HepG2 (cell line): ENCODE measurements around the gene TUBGCP6. TPM values are rescaled to one million over a fixed set of nuclear protein-coding genes. Genes with fewer than 3 reads are reported as not detected.
A peak's percentile ranks its signal among the peaks of the same experiment; 100 is the strongest.

Experiments used
- ATAC-seq: fragments of 200-7000 bp; cut with Tn5 transposase; 3 replicates; pipeline ENCODE4 v1.9.1; 2020; ENCODE audit warnings: mild to moderate bottlenecking, moderate library complexity
- BruUV-seq: library from RNA; stranded (reverse); fragments of 400-500 nt; replicated peaks from 2 replicates; lab custom pipeline; 2021; lab: Mats Ljungman, UMichigan
- CTCF ChIA-PET: fragments of 300-600 bp; formaldehyde crosslinking; extraction: SDS; loops from one replicate; lab custom pipeline; 2021; ENCODE audit warnings: low total read pairs, inconsistent platforms, low intra/inter-chr PET ratio; lab: Yijun Ruan, JAX
- POLR2A ChIA-PET: fragments of 350-600 bp; sonication (Branson Sonifier 250); formaldehyde crosslinking; loops from one replicate; lab custom pipeline; 2020; ENCODE audit warnings: antibody characterized with exemption, inconsistent platforms; lab: Yijun Ruan, JAX
- DNase-seq: peaks from one replicate; pipeline ENCODE4 v3.0.0-alpha.2; 2015; ENCODE audit warnings: low spot score
- FAIRE-seq: peaks from 3 replicates; lab custom pipeline; 2011; peaks lifted over from hg19 to GRCh38; lab: Jason Lieb, UNC
- H2AFZ ChIP-seq: one replicate; pipeline ENCODE4 v1.6.1; 2011; ENCODE audit warnings: low read length, inconsistent platforms
- H3K27ac ChIP-seq: fragments of 300-600 bp; 3 replicates; pipeline ENCODE4 v1.8.0; 2011; ENCODE audit warnings: mixed run types, mild to moderate bottlenecking, mixed read lengths, low read length, inconsistent platforms; ENCODE audit not compliant: insufficient read depth; ENCODE audit errors: extremely low read length
- H3K27me3 ChIP-seq, 2 experiments: fragments of 200-600 bp in 1 of 2; 2 replicates in 1 of 2; 3 replicates in 1 of 2; pipeline versions ENCODE4 v1.6.0 to v1.8.0; 2011; ENCODE audit warnings: low read length in 2 of 2, mild to moderate bottlenecking in 2 of 2, moderate library complexity in 2 of 2, inconsistent platforms in 1 of 2; ENCODE audit not compliant: insufficient read depth in 2 of 2, control insufficient read depth in 1 of 2
- H3K36me3 ChIP-seq, 2 experiments: fragments of 200-600 bp in 1 of 2; replicated peaks in 1 of 2; 2 replicates in 1 of 2; 3 replicates in 1 of 2; pipeline versions ENCODE4 v1.5.1 to v1.8.0; 2011; ENCODE audit warnings: low read length in 2 of 2, inconsistent platforms in 1 of 2; ENCODE audit not compliant: insufficient read depth in 2 of 2, control insufficient read depth in 1 of 2
- H3K4me1 ChIP-seq: 2 replicates; pipeline ENCODE4 v1.5.1; 2012; ENCODE audit warnings: low read length, inconsistent platforms; ENCODE audit not compliant: insufficient read depth
- H3K4me2 ChIP-seq: 2 replicates; pipeline ENCODE4 v1.6.0; 2011; ENCODE audit warnings: low read depth, low read length, inconsistent platforms
- H3K4me3 ChIP-seq, 3 experiments: fragments of 200-600 bp in 1 of 3; sonication (generic), shearing (Covaris generic) in 1 of 3; replicated peaks in 1 of 3; 2 replicates each; pipeline ENCODE4 v1.5.1; 2011 to 2016; ENCODE audit warnings: low read length in 3 of 3, inconsistent platforms in 2 of 3, low read depth in 2 of 3, mild to moderate bottlenecking in 2 of 3, control low read depth in 1 of 3, mixed read lengths in 1 of 3; ENCODE audit not compliant: insufficient read depth in 1 of 3
- H3K79me2 ChIP-seq: one replicate; pipeline ENCODE4 v1.6.1; 2011; ENCODE audit warnings: low read length, inconsistent platforms; ENCODE audit not compliant: insufficient read depth
- H3K9ac ChIP-seq: 2 replicates; pipeline ENCODE4 v1.6.0; 2011; ENCODE audit warnings: mild to moderate bottlenecking, low read depth, low read length, inconsistent platforms; ENCODE audit not compliant: insufficient read depth
- H3K9me3 ChIP-seq: 2 replicates; pipeline ENCODE4 v1.5.1; 2012; ENCODE audit warnings: mild to moderate bottlenecking, low read length
- H4K20me1 ChIP-seq: 2 replicates; pipeline ENCODE4 v1.6.0; 2011; ENCODE audit warnings: inconsistent platforms, mild to moderate bottlenecking, low read length, moderate library complexity; ENCODE audit not compliant: insufficient read depth
- DMAP1 ChIP-seq: IDR thresholded peaks from 2 replicates; pipeline ENCODE4 v1.6.1; 2016
- MAFF ChIP-seq: IDR thresholded peaks from 2 replicates; pipeline ENCODE4 v1.6.1; 2011; ENCODE audit warnings: low read depth, low read length, improper control_type of control experiment
- PAF1 ChIP-seq: IDR thresholded peaks from 2 replicates; pipeline ENCODE4 v1.6.1; 2016; ENCODE audit warnings: missing genetic modification reagents, missing compliant biosample characterization
- PRPF4 ChIP-seq: fragments of 200-400 bp; formaldehyde crosslinking; IDR thresholded peaks from 2 replicates; pipeline ENCODE4 v1.6.1; 2016; ENCODE audit warnings: low read length, low read depth; ENCODE audit not compliant: poor library complexity, severe bottlenecking
- SRSF1 ChIP-seq: fragments of 200-400 bp; formaldehyde crosslinking; optimal IDR thresholded peaks from 2 replicates; pipeline ENCODE3; 2017; ENCODE audit warnings: mild to moderate bottlenecking, low read depth, low read length, moderate library complexity
- ZNF256 ChIP-seq: sonication (generic); formaldehyde crosslinking; conservative IDR thresholded peaks from 2 replicates; pipeline ENCODE4 v1.4.0; 2020; ENCODE audit warnings: missing genetic modification reagents
- WGBS: methylation state at CpG from one replicate; pipeline ENCODE4 v1.1.6; 2017; ENCODE audit warnings: low lambda C conversion rate; 5-methylcytosine and 5-hydroxymethylcytosine counted together
- in situ Hi-C: cut with HindIII; loops from 2 replicates; pipeline ENCODE4 v1.10.0; 2017; ENCODE audit warnings: low pct_unique_long_range_greater_than_20kb; ENCODE audit not compliant: extremely low pct_ligation_motif_present
- intact Hi-C: fragments of 100-400 bp; cut with micrococcal nuclease; formaldehyde crosslinking; loops from one replicate; pipeline ENCODE4 v1.10.0; 2022; ENCODE audit not compliant: unreplicated experiment
- polyA plus RNA-seq, 8 experiments: library from polyadenylated mRNA; depleted of rRNA in 3 of 8; stranded (reverse) in 7 of 8; unstranded in 1 of 8; fragments of >200 nt; fragmentation: Illumina TruSeq in 4 of 8; extraction: Trizol in 4 of 8; gene quantifications; 2 replicates each; pipeline versions ENCODE4 v1.2.1 to v1.2.3, GENCODE V29; 2011 to 2016; ENCODE audit warnings: low read depth in 4 of 8, missing spikeins in 1 of 8, mixed read lengths in 1 of 8; ENCODE audit not compliant: insufficient read depth in 1 of 8
- total RNA-seq, 5 experiments: library from RNA; depleted of rRNA; stranded (reverse); fragments of >200 nt; fragmentation: Illumina TruSeq; extraction: Trizol; gene quantifications; 2 replicates each; pipeline ENCODE4 v1.2.3, GENCODE V29; 2016; ENCODE audit warnings: low read depth in 1 of 5
- TF ChIP-seq, protein P1 (sequence below): sonication (generic); formaldehyde crosslinking; IDR thresholded peaks from one replicate; pipeline ENCODE4 v1.5.1; 2020; ENCODE audit warnings: mild to moderate bottlenecking, missing genetic modification reagents; ENCODE audit errors: not compliant biosample characterization
- TF ChIP-seq, protein P2 (sequence below): sonication (generic); formaldehyde crosslinking; IDR thresholded peaks from 2 replicates; pipeline ENCODE4 v1.5.1; 2020; ENCODE audit warnings: mild to moderate bottlenecking, missing genetic modification reagents, moderate library complexity
- TF ChIP-seq, protein P3 (sequence below): sonication (generic); formaldehyde crosslinking; IDR thresholded peaks from 2 replicates; pipeline ENCODE4 v1.9.0; 2022; ENCODE audit warnings: low read depth, missing genetic modification reagents
- TF ChIP-seq, protein P4 (sequence below): sonication (generic); formaldehyde crosslinking; IDR thresholded peaks from 2 replicates; pipeline ENCODE4 v1.8.0; 2022; ENCODE audit warnings: mild to moderate bottlenecking, missing genetic modification reagents, moderate library complexity

TUBGCP6 gene
- total and polyA plus RNA-seq, 2 of the 13 experiments (the other 11 are each of a cell fraction or from before 2014, with no cell fraction given) = 14.6 to 15.7 TPM

DNA sequence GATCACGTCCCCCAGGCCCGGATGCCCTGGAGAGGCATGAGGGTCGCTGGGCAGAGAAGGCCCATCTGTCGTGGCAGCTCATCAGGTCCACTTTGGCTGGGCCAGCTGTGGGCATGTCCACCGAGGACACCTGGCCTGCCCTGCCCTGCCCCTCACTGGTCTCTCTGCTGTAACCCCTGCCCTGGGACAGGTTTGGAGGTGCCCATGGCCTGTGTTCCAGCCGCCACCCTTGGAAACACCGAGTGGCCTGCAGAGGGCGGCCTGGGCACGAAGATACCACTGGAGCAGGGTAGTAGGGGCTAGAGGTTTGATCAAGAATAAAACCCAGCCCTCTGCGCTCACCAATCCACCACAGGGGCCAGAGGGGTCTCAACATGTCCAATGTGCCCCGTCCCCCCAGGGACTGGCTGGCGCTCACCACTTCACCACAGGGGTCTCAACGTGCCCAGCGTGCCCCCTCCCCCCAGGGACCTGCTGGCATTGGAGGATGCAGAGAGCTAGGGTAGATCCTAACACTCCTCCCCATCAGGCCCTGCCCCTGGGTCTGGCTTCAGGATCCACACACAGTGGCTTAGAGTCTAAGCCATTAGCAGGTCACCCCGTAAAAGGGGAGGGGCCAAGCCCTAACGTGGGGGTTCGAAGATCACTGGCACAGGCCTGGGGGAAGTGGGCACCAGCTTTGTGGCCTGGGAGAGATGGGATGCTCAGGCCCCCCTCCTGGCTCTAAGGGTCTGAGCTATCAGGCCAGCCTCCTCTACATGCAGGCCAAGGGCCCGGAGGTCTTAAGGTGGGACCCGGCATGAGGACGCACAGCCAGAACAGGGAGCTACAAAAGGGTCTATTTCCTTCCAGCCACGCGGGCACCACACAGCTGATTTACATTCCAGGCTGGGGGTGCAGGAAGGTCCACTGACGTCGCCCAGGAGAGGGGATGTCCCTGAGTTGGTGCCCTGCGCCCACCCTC is 7.5 kb upstream of the TUBGCP6 start:
- no peaks in the 10 kb centered on the region for H3K9me3 ChIP-seq
- no peaks in the 10 kb centered on the region for H3K27me3 ChIP-seq
- intact Hi-C loops (no loop called here), in situ Hi-C loops (no loop called here)
- DNase-seq = peak; percentile 39
- peak; percentile 66 for ATAC-seq
- H4K20me1 ChIP-seq = no peaks in the 10 kb centered on the region
- 100% methylated on average over 1 of the region's 25 CpGs for WGBS
- POLR2A ChIA-PET = interaction anchor here (0.6 to 2.3 kb wide), 11 partner anchors 8 to 273 kb away, joined by 3 to 11 read pairs (median 4); partner anchors contain the start of genes MAPK12, SCO2 and TUBGCP6
- H3K79me2 ChIP-seq = peaks cover 3% of the 10 kb centered on the region
- no peak overlapping the region for H2AFZ ChIP-seq
- peaks cover 3 to 6% of the 10 kb centered on the region in 2 experiments; a peak in 3 of 5 replicates for H3K36me3 ChIP-seq
- H3K27ac ChIP-seq = no peak overlapping the region
- peaks cover 31% of the 10 kb centered on the region for H3K4me1 ChIP-seq
- CTCF ChIA-PET = interaction anchor here (1.1 to 2.0 kb wide), 7 partner anchors 19 to 246 kb away, joined by 3 to 11 read pairs (median 5); partner anchors contain the start of genes DENND6B and PPP6R2
- peak overlapping the region in 1 of 3 experiments; percentile 92; a peak in 1 of 6 replicates for H3K4me3 ChIP-seq
- no TSS peak for BruUV-seq
- peak overlapping the region; percentile 96; the same call in 1 of the 2 replicates for H3K4me2 ChIP-seq
- no peak for FAIRE-seq
- H3K9ac ChIP-seq = no peak overlapping the region
- TF ChIP-seq, protein P1, sequence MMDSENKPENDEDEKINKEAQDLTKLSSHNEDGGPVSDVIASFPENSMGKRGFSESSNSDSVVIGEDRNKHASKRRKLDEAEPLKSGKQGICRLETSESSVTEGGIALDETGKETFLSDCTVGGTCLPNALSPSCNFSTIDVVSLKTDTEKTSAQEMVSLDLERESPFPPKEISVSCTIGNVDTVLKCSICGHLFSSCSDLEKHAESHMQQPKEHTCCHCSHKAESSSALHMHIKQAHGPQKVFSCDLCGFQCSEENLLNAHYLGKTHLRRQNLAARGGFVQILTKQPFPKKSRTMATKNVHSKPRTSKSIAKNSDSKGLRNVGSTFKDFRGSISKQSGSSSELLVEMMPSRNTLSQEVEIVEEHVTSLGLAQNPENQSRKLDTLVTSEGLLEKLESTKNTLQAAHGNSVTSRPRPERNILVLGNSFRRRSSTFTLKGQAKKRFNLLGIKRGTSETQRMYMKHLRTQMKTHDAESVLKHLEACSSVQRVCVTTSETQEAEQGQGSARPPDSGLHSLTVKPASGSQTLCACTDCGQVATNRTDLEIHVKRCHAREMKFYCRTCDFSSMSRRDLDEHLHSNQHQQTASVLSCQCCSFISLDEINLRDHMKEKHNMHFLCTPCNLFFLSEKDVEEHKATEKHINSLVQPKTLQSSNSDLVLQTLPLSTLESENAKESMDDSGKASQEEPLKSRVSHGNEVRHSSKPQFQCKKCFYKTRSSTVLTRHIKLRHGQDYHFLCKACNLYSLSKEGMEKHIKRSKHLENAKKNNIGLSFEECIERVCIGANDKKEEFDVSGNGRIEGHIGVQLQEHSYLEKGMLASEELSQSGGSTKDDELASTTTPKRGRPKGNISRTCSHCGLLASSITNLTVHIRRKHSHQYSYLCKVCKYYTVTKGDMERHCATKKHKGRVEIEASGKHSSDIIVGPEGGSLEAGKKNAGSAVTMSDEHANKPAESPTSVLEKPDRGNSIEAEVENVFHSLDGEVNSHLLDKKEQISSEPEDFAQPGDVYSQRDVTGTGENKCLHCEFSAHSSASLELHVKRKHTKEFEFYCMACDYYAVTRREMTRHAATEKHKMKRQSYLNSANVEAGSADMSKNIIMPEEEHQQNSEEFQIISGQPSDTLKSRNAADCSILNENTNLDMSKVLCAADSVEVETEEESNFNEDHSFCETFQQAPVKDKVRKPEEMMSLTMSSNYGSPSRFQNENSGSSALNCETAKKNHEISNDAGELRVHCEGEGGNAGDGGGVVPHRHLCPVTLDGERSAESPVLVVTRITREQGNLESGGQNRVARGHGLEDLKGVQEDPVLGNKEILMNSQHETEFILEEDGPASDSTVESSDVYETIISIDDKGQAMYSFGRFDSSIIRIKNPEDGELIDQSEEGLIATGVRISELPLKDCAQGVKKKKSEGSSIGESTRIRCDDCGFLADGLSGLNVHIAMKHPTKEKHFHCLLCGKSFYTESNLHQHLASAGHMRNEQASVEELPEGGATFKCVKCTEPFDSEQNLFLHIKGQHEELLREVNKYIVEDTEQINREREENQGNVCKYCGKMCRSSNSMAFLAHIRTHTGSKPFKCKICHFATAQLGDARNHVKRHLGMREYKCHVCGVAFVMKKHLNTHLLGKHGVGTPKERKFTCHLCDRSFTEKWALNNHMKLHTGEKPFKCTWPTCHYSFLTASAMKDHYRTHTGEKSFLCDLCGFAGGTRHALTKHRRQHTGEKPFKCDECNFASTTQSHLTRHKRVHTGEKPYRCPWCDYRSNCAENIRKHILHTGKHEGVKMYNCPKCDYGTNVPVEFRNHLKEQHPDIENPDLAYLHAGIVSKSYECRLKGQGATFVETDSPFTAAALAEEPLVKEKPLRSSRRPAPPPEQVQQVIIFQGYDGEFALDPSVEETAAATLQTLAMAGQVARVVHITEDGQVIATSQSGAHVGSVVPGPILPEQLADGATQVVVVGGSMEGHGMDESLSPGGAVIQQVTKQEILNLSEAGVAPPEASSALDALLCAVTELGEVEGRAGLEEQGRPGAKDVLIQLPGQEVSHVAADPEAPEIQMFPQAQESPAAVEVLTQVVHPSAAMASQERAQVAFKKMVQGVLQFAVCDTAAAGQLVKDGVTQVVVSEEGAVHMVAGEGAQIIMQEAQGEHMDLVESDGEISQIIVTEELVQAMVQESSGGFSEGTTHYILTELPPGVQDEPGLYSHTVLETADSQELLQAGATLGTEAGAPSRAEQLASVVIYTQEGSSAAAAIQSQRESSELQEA (CRISPR knock-in tag) = no peak
- TF ChIP-seq PRPF4 = no peak
- TF ChIP-seq PAF1 (CRISPR knock-in tag) = no peak
- TF ChIP-seq, protein P2, sequence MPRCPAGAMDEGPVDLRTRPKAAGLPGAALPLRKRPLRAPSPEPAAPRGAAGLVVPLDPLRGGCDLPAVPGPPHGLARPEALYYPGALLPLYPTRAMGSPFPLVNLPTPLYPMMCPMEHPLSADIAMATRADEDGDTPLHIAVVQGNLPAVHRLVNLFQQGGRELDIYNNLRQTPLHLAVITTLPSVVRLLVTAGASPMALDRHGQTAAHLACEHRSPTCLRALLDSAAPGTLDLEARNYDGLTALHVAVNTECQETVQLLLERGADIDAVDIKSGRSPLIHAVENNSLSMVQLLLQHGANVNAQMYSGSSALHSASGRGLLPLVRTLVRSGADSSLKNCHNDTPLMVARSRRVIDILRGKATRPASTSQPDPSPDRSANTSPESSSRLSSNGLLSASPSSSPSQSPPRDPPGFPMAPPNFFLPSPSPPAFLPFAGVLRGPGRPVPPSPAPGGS (CRISPR knock-in tag) = no peak
- no peak for TF ChIP-seq ZNF256 (CRISPR knock-in tag)
- TF ChIP-seq SRSF1 = peak; percentile 42
- TF ChIP-seq DMAP1 (CRISPR knock-in tag) = no peak
- TF ChIP-seq, protein P3, sequence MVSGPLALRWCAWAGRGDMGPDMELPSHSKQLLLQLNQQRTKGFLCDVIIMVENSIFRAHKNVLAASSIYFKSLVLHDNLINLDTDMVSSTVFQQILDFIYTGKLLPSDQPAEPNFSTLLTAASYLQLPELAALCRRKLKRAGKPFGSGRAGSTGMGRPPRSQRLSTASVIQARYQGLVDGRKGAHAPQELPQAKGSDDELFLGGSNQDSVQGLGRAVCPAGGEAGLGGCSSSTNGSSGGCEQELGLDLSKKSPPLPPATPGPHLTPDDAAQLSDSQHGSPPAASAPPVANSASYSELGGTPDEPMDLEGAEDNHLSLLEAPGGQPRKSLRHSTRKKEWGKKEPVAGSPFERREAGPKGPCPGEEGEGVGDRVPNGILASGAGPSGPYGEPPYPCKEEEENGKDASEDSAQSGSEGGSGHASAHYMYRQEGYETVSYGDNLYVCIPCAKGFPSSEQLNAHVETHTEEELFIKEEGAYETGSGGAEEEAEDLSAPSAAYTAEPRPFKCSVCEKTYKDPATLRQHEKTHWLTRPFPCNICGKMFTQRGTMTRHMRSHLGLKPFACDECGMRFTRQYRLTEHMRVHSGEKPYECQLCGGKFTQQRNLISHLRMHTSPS (CRISPR knock-in tag) = peak; percentile 64
- TF ChIP-seq MAFF = no peak
- TF ChIP-seq, protein P4, sequence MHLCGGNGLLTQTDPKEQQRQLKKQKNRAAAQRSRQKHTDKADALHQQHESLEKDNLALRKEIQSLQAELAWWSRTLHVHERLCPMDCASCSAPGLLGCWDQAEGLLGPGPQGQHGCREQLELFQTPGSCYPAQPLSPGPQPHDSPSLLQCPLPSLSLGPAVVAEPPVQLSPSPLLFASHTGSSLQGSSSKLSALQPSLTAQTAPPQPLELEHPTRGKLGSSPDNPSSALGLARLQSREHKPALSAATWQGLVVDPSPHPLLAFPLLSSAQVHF (CRISPR knock-in tag) = no peak
